22Rv1 (cell line): ENCODE data around the gene MX1.

Experiments
- ZFX ChIP-seq: fragments of 450-650 bp; IDR thresholded peaks from 2 replicates; pipeline ENCODE4 v1.6.1; 2017; ENCODE audit warnings: antibody characterized with exemption, borderline replicate concordance
- TF ChIP-seq, protein P1 (sequence below): fragments of 450-650 bp; IDR thresholded peaks from 2 replicates; pipeline ENCODE4 v1.5.1; 2017; ENCODE audit warnings: mild to moderate bottlenecking

DNA sequence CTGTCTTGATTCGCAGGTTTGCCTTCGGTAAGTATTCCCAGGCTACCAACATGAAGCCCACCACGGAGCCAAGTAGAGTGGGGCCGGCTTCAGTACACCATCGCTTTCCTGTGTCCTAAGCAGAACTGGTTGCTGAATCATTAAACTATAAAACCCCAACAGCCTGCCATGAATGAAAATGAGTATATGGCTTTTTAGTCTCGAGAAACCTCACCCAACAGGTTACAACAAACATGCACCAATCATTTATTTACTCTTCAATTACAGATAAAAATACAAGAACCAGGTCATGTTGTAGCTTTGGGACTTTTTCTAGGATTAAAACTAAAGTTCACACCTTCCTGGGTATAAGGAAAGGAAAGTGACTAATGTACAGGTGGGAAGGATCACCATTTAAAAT is 74.3 kb downstream of the MX1 start:
- TF ChIP-seq, protein P1, sequence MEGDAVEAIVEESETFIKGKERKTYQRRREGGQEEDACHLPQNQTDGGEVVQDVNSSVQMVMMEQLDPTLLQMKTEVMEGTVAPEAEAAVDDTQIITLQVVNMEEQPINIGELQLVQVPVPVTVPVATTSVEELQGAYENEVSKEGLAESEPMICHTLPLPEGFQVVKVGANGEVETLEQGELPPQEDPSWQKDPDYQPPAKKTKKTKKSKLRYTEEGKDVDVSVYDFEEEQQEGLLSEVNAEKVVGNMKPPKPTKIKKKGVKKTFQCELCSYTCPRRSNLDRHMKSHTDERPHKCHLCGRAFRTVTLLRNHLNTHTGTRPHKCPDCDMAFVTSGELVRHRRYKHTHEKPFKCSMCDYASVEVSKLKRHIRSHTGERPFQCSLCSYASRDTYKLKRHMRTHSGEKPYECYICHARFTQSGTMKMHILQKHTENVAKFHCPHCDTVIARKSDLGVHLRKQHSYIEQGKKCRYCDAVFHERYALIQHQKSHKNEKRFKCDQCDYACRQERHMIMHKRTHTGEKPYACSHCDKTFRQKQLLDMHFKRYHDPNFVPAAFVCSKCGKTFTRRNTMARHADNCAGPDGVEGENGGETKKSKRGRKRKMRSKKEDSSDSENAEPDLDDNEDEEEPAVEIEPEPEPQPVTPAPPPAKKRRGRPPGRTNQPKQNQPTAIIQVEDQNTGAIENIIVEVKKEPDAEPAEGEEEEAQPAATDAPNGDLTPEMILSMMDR, result no peak
- no peak for TF ChIP-seq ZFX
